Measurements from ENCODE around the gene KLHL26. TPM values are rescaled to one million over a fixed set of nuclear protein-coding genes. Genes with fewer than 3 reads are reported as not detected.

The KLHL26 gene
- total and polyA plus RNA-seq, 9 donors, result 1.6 to 24.0 (median 10.6) TPM

- Histone ChIP-seq H3K36me3 (no peaks in the 10 kb centered on the region), H3K9me3 (no peaks in the 10 kb centered on the region), H3K27ac (no peak overlapping the region), H3K4me1 (ENCODE audit: insufficient read depth) (peaks cover 3% of the 10 kb centered on the region), H3K27me3 (peaks cover 9% of the 10 kb centered on the region), H3K4me3 (no peak overlapping the region)
- no peak for DNase-seq
- WGBS, 3 donors, result 7% methylated on average over 29 to 45 of the region's 45 CpGs
- TF ChIP-seq POLR2A (IDR thresholded peaks at IDR 0.05), result no peak
- intact Hi-C loops (cut with DNase I), result no loop called here
These were observed 26.1 kb upstream of the KLHL26 start for GRCh38 chr19:18610556-18611326.

GRCh38 chr19:18611327-18612050 is 25.3 kb upstream of the KLHL26 start:
- Histone ChIP-seq H3K9me3 (no peaks in the 10 kb centered on the region), H3K36me3 (no peaks in the 10 kb centered on the region), H3K4me3 (no peak overlapping the region), H3K27me3 (peaks cover 9% of the 10 kb centered on the region), H3K27ac (no peak overlapping the region), H3K4me1 (ENCODE audit: insufficient read depth) (peaks cover 3% of the 10 kb centered on the region)
- TF ChIP-seq POLR2A (IDR thresholded peaks at IDR 0.05), result no peak
- no peak for TF ChIP-seq EP300 (IDR thresholded peaks at IDR 0.05)
- TF ChIP-seq CTCF (IDR thresholded peaks at IDR 0.05), result no peak
- WGBS, 3 donors, result 1 to 2% (median 1%) methylated on average over 41 to 62 of the region's 62 CpGs
- DNase-seq, result no peak
- intact Hi-C loops (cut with DNase I), result no loop called here

GRCh38 chr19:18612051-18612771 is 24.6 kb upstream of the KLHL26 start:
- H3K36me3 ChIP-seq, result no peaks in the 10 kb centered on the region
- H3K27me3 ChIP-seq, result peaks cover 9% of the 10 kb centered on the region
- H3K9me3 ChIP-seq, result no peaks in the 10 kb centered on the region
- no peak overlapping the region for H3K27ac ChIP-seq
- no peak for TF ChIP-seq EP300 (IDR thresholded peaks at IDR 0.05)
- no peak for TF ChIP-seq POLR2A (IDR thresholded peaks at IDR 0.05)
- TF ChIP-seq CTCF (IDR thresholded peaks at IDR 0.05), result no peak
- 1 to 2% (median 1%) methylated on average over 30 of the region's 30 CpGs for WGBS, 3 donors
- intact Hi-C loops (cut with DNase I), result no loop called here
- no peak for DNase-seq
- H3K4me3 ChIP-seq, result peak overlapping the region; percentile 12
- peaks cover 3% of the 10 kb centered on the region for H3K4me1 ChIP-seq (ENCODE audit: insufficient read depth)

- Histone ChIP-seq H3K36me3 (no peaks in the 10 kb centered on the region), H3K4me1 (ENCODE audit: insufficient read depth) (peaks cover 3% of the 10 kb centered on the region), H3K27me3 (peaks cover 9% of the 10 kb centered on the region), H3K9me3 (no peaks in the 10 kb centered on the region), H3K4me3 (peak within 1 kb of the TSS; percentile 12), H3K27ac (no peak within 1 kb of the TSS)
- TF ChIP-seq POLR2A (IDR thresholded peaks at IDR 0.05), result no peak
- no peak for TF ChIP-seq CTCF (IDR thresholded peaks at IDR 0.05)
- TF ChIP-seq EP300 (IDR thresholded peaks at IDR 0.05), result no peak
- 1 to 2% (median 2%) methylated on average over 63 to 70 of the region's 70 CpGs for WGBS, 3 donors
- intact Hi-C loops (cut with DNase I), result no loop called here
- peak in 2 of 5 donors; percentile 44 to 56 for DNase-seq
These were observed 23.8 kb upstream of the KLHL26 start, which contains the start of gene TMEM59L for GRCh38 chr19:18612772-18613588. TSS of gene TMEM59L (plus strand) at chr19:18612870. CDS start at chr19:18612959, 89 bp downstream.
